ENCODE measurements around the gene CCL25.

The CCL25 gene

GRCh38 chr19:8044018-8044417, 8.5 kb upstream of the CCL25 start:
- Histone ChIP-seq H3K27me3 (no peaks in the 10 kb centered on the region), H3K4me3 (no peak overlapping the region), H3K4me1 (peaks cover 16% of the 10 kb centered on the region; the same call in 1 of the 2 replicates), H3K9me3 (no peaks in the 10 kb centered on the region), H3K9ac (no peak overlapping the region), H3K36me3 (no peaks in the 10 kb centered on the region), H3K4me2 (no peak overlapping the region), H4K20me1 (no peaks in the 10 kb centered on the region), H3K27ac (no peak overlapping the region)
- no peak for TF ChIP-seq Cebpa-rat (IDR thresholded peaks at IDR 0.05)

GRCh38 chr19:8045872-8046568, 6.5 kb upstream of the CCL25 start:
- Histone ChIP-seq H4K20me1 (no peaks in the 10 kb centered on the region), H3K4me1 (peaks cover 31% of the 10 kb centered on the region), H3K27me3 (no peaks in the 10 kb centered on the region), H3K36me3 (no peaks in the 10 kb centered on the region), H3K27ac (no peak overlapping the region), H3K9ac (no peak overlapping the region), H3K4me3 (no peak overlapping the region), H3K9me3 (no peaks in the 10 kb centered on the region), H3K4me2 (no peak overlapping the region)
- TF ChIP-seq Cebpa-rat (IDR thresholded peaks at IDR 0.05), result no peak

- Histone ChIP-seq H3K27me3 (no peaks in the 10 kb centered on the region), H3K4me3 (no peak overlapping the region), H4K20me1 (no peaks in the 10 kb centered on the region), H3K4me2 (no peak overlapping the region), H3K27ac (no peak overlapping the region), H3K4me1 (peaks cover 31% of the 10 kb centered on the region), H3K36me3 (no peaks in the 10 kb centered on the region), H3K9ac (no peak overlapping the region), H3K9me3 (no peaks in the 10 kb centered on the region)
- TF ChIP-seq Cebpa-rat (IDR thresholded peaks at IDR 0.05), result no peak
These were observed 5.9 kb upstream of the CCL25 start for GRCh38 chr19:8046569-8047165.

GRCh38 chr19:8050274-8051096, 2.1 kb upstream of the CCL25 start:
- H3K36me3 ChIP-seq, result no peaks in the 10 kb centered on the region
- H3K27ac ChIP-seq, result peak overlapping the region; percentile 83
- no peaks in the 10 kb centered on the region for H4K20me1 ChIP-seq
- H3K4me3 ChIP-seq, result peak overlapping the region; percentile 70
- no peaks in the 10 kb centered on the region for H3K27me3 ChIP-seq
- H3K9ac ChIP-seq, result peak overlapping the region; percentile 78
- peaks cover 43% of the 10 kb centered on the region for H3K4me1 ChIP-seq
- peak overlapping the region; percentile 95 for H3K4me2 ChIP-seq
- H3K9me3 ChIP-seq, result no peaks in the 10 kb centered on the region
- no peak for TF ChIP-seq Cebpa-rat (IDR thresholded peaks at IDR 0.05)

- H3K27ac ChIP-seq, result no peak overlapping the region
- no peaks in the 10 kb centered on the region for H3K9me3 ChIP-seq
- H3K4me2 ChIP-seq, result no peak overlapping the region
- H3K9ac ChIP-seq, result no peak overlapping the region
- peaks cover 34% of the 10 kb centered on the region for H3K4me1 ChIP-seq
- no peaks in the 10 kb centered on the region for H4K20me1 ChIP-seq
- no peaks in the 10 kb centered on the region for H3K27me3 ChIP-seq
- H3K36me3 ChIP-seq, result no peaks in the 10 kb centered on the region
- TF ChIP-seq Cebpa-rat (IDR thresholded peaks at IDR 0.05), result no peak
- H3K4me3 ChIP-seq, result no peak overlapping the region
These were observed 1.6 kb downstream of the CCL25 start for GRCh38 chr19:8054169-8054568.

- H3K27ac ChIP-seq, result no peak overlapping the region
- TF ChIP-seq Cebpa-rat (IDR thresholded peaks at IDR 0.05), result no peak
- H3K9me3 ChIP-seq, result no peaks in the 10 kb centered on the region
- H3K27me3 ChIP-seq, result no peaks in the 10 kb centered on the region
- H3K4me1 ChIP-seq, result peaks cover 14% of the 10 kb centered on the region
- H4K20me1 ChIP-seq, result no peaks in the 10 kb centered on the region
- H3K4me2 ChIP-seq, result no peak overlapping the region
- no peak overlapping the region for H3K4me3 ChIP-seq
- H3K9ac ChIP-seq, result no peak overlapping the region
- H3K36me3 ChIP-seq, result no peaks in the 10 kb centered on the region
These were observed 4.0 kb downstream of the CCL25 start for GRCh38 chr19:8056533-8056932.

GRCh38 chr19:8057545-8058270, 5.1 kb downstream of the CCL25 start:
- Histone ChIP-seq H3K9ac (no peak overlapping the region), H3K4me1 (0 out of 2 replicates have a peak, but pooled peaks cover 2% of the 10 kb centered on the region), H3K4me2 (no peak overlapping the region), H3K36me3 (no peaks in the 10 kb centered on the region), H4K20me1 (no peaks in the 10 kb centered on the region), H3K9me3 (no peaks in the 10 kb centered on the region), H3K27me3 (no peaks in the 10 kb centered on the region), H3K27ac (no peak overlapping the region), H3K4me3 (no peak overlapping the region)
- TF ChIP-seq Cebpa-rat (IDR thresholded peaks at IDR 0.05), result no peak

GRCh38 chr19:8064911-8065874, 12.6 kb downstream of the CCL25 start:
- peak overlapping the region; percentile 24 for H3K4me2 ChIP-seq
- no peaks in the 10 kb centered on the region for H3K27me3 ChIP-seq
- TF ChIP-seq Cebpa-rat (IDR thresholded peaks at IDR 0.05), result no peak
- H4K20me1 ChIP-seq, result no peaks in the 10 kb centered on the region
- no peaks in the 10 kb centered on the region for H3K36me3 ChIP-seq
- no peak overlapping the region for H3K9ac ChIP-seq
- H3K4me3 ChIP-seq, result no peak overlapping the region
- H3K4me1 ChIP-seq, result peaks cover 10% of the 10 kb centered on the region
- no peak overlapping the region for H3K27ac ChIP-seq
- H3K9me3 ChIP-seq, result peaks cover 11% of the 10 kb centered on the region

- peaks cover 11% of the 10 kb centered on the region for H3K9me3 ChIP-seq
- peaks cover 10% of the 10 kb centered on the region for H3K4me1 ChIP-seq
- no peaks in the 10 kb centered on the region for H3K36me3 ChIP-seq
- no peak overlapping the region for H3K9ac ChIP-seq
- no peak overlapping the region for H3K27ac ChIP-seq
- no peak overlapping the region for H3K4me3 ChIP-seq
- no peaks in the 10 kb centered on the region for H4K20me1 ChIP-seq
- TF ChIP-seq Cebpa-rat (IDR thresholded peaks at IDR 0.05), result no peak
- H3K27me3 ChIP-seq, result no peaks in the 10 kb centered on the region
- peak overlapping the region; percentile 24; the same call in 1 of the 2 replicates for H3K4me2 ChIP-seq
These were observed 13.3 kb downstream of the CCL25 start for GRCh38 chr19:8065875-8066261.
